GM18951 (cell line): ENCODE measurements around the gene ABCD3.
A peak's percentile ranks its signal among the peaks of the same experiment; 100 is the strongest.
"Not testable (repeated sequence)": the region's sequence is repeated elsewhere in the genome, so short reads cannot be mapped to it uniquely, and the experiment has no call there.

ENCODE experiments used
- POLR2A ChIP-seq: IDR thresholded peaks from 4 replicates; pipeline ENCODE4 v1.6.1; 2011; ENCODE audit warnings: mild to moderate bottlenecking; ENCODE audit not compliant: insufficient read length, insufficient read depth; ENCODE audit errors: extremely low read depth
- in situ Hi-C: fragments of 300-500 bp; cut with MboI; formaldehyde crosslinking; loops from one replicate; pipeline ENCODE4 v1.12.0; 2022; ENCODE audit warnings: low sequenced_read_pairs, mixed read lengths, inconsistent platforms; ENCODE audit not compliant: unreplicated experiment

Gene ABCD3

DNA sequence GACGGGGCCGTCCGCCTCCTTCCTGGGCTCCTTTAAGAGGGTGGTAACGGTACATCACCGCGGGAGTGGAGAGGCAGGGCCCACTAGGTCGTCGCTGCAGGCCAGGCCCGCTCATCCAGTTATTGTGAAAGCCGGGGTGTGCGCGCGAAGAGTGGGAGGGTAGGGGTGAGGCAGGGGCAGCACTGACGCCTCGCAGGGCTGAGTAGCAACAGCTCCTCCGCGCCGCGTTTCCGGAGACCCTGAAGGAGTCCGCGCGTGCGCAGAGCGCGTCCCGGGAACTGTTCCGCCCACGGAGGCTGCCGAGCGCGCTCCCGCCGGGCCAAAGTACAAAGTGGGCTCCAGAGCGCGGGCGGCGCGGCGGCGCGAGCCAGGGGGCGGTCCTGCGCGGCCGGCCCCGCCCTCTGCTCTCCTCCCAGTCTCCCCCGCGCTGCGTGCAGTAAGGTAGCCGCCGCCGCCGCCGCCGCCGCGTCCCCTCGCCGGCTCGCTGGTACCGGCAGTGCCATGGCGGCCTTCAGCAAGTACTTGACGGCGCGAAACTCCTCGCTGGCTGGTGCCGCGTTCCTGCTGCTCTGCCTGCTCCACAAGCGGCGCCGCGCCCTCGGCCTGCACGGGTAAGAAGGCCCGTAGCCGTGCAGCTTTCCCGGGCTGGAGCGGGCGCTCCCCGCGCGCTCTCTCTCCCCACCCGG lies at the start of gene ABCD3:
TSS of gene ABCD3 (plus strand) at position 412 of the 686 bp plus-strand sequence. CDS start at position 502, 90 bp downstream.
- TF ChIP-seq POLR2A: peak; percentile 93
- in situ Hi-C loops: no loop called here

DNA sequence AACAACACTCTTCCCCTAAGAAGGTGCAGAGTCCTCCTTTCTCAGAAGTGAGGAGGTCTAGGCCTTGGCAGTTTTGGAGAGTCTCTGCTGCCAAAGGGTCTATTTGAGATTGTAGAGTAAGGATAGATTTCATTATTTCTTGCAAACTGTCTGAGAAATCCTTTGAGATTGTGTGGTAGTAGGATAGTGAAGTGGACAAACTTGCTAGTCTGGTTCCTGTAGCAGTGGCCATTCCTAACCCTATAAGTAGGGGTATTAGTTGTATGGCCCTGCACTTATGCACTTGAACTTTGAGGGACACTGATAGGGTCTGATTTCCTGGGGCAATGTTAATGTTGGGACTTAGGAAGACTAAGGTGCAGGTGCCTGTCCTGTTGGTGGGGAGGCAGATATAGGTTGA lies 45.4 kb upstream of the ABCD3 start:
- in situ Hi-C loops: not testable (repeated sequence)

DNA sequence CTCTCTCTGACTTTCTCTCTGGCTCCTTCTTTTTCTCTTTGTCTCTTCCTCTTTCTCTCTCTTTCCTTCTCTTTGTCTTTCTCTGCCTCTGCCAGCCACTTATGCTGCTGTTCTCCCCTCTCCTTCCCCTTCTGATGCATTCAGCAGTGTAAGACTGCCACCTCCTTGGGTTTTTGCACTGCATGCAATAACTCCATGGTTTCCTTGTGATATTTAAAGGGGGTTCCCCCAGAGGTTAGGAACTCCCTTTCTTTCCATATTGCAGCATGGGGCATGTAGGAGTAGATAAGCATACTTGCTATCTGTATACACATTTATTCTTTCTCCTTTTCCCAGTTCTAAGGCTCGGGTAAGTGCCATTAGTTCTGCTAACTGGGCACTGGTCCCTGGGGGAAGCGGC lies 44.9 kb upstream of the ABCD3 start:
- in situ Hi-C loops: not testable (repeated sequence)

DNA sequence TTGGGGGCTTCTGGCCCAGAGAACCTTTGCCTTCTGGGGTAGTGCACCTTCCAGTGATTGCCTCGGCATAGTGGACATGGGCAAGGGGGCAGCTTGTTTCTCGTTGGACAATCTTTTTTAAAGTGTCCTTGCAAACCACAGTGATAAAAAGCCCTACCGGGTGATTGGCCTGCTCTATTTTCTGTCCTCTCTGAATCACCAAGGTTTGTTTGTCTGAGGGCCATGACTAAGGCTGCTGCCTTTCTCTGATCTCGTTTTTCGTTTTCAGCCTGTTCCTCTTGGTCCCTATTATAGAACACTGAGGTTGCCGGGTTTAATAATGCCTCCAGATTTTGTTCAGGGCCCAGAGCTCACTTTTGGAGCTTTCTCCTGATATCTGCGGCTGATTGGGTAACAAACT lies 42.5 kb upstream of the ABCD3 start:
- in situ Hi-C loops: not testable (repeated sequence)

GRCh38 chr1:94378493-94378892 lies 39.7 kb upstream of the ABCD3 start:
- in situ Hi-C loops: not testable (repeated sequence)

DNA sequence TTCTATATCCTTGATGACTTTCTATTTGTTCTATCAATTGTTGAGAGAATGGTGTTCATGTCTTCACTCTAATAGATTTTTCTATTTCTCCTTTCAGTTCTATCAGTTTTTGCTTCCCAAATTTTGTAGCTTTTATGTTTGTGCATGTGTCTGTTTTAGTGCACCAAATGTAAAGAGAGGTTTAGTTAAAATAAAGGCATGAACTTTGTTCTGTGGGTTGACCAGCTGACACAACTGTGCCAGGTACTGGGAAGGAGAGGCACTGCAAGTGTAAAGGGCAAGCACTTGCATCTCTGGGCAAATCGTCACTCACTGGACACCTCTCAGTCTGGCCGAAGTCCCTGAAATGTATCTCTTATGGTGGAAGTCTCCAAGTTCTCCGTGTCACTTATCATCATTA lies 38.6 kb upstream of the ABCD3 start:
- TF ChIP-seq POLR2A: no peak
- in situ Hi-C loops: no loop called here

DNA sequence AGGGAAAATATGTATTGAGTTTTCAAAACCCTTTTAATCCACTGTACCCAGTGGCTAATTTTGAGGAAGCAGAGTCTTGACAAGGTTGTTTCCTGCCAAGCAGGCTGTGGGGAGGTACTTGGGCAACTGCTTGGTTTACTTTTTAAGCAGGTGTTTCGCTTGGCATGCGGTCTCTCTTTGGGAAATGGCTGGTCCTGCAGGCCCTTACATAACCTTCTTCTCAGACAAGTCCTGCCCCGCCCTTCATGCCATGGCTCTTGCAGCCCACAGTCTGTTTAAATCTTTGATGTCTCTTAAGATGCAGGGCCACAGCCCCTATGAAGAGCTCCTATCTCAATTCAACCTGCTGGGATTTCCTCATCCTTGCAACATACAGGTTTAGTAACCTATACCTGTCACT lies 36.0 kb upstream of the ABCD3 start:
- in situ Hi-C loops: no loop called here
- TF ChIP-seq POLR2A: no peak

DNA sequence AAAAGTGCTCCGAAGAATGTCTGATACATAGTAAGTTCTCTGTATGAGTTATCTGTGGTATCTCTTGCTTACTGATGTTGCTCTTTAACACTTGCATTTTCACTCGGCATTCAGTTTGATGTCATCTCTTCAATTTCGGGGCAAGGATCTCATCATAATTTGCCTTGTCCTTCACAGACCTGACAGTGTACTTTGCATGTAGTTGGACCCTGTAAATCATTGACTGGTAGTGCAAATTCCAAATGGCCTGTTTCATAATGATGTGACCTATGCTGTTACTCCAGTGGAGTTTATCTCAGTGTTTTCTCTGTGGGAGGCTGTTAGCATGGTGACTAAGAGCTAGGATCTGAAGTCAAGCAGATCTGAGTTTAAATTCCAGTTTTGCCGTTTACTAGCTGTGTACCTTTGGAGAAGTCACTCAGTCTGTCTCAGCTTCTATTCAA lies 34.2 kb upstream of the ABCD3 start:
- no peak for TF ChIP-seq POLR2A
- in situ Hi-C loops: no loop called here

- no peak for TF ChIP-seq POLR2A
- in situ Hi-C loops: no loop called here
Observed at GRCh38 chr1:94384485-94385265, 33.5 kb upstream of the ABCD3 start.

DNA sequence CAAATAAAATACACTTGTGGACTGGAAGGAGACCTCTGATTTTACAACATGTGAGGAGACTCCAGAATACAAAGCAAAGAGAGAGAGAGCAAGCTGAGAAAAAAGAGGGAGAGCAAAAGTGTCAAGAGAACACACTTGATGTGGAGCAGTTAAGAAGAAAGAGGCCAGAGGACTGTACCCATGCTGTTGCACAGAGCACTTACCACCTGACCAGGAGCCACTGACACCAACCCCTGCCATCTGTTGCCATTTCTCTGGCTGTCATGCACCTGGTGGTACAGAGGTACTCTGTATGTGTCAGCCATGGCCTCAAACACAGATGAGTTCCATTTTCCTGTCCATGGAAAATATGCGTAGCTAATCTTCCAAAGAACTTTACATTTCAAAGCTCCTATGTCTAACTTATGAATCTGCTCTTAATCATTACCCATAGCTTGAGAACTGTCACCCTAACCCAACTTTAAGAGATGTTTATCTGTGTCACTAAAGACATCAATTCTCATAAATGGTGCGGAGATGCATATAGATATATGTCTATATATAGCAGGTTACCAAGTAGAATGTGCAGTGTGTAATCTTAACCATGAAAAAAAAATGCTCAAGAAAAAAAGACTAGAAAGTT lies 32.8 kb upstream of the ABCD3 start:
- in situ Hi-C loops: no loop called here
- TF ChIP-seq POLR2A: no peak

DNA sequence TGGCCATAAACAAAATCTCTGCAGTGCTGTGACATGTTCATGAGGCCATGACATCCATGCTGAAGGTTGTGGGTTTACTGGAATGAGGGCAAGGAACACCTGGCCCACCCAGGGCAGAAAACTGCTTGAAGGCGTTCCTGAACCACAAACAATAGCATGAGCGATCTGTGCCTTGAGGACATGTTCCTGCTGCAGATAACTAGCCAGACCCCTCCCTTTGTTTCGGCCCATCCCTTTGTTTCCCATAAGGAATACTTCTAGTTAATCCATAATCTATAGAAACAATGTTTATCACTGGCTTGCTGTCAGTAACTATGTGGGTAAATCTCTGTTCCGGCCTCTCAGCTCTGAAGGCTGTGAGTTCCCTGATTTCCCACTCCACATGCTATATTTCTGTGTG lies 28.9 kb upstream of the ABCD3 start:
- in situ Hi-C loops: no loop called here
- TF ChIP-seq POLR2A: no peak

DNA sequence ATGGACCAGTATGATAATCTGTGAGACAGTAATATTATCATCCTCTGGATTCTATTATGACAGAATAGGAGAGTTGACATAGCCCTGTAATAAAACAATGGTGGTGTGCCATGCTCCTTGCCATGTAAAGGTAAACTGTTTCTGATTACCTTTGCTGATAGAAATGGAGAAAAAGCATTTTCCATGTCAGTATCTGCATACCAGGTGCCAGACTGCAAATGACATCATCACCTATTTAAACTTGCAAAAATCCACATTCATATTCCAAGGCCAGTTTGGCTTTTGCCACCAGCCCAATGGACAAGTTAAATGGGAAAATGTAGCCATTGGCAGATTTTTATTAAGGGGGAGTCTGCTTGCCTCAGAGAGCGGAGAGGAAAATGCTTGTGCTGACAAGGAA lies 23.9 kb upstream of the ABCD3 start:
- TF ChIP-seq POLR2A: no peak
- in situ Hi-C loops: no loop called here

- no peak for TF ChIP-seq POLR2A
- in situ Hi-C loops: no loop called here
Observed at GRCh38 chr1:94395231-94395630, 23.0 kb upstream of the ABCD3 start.

DNA sequence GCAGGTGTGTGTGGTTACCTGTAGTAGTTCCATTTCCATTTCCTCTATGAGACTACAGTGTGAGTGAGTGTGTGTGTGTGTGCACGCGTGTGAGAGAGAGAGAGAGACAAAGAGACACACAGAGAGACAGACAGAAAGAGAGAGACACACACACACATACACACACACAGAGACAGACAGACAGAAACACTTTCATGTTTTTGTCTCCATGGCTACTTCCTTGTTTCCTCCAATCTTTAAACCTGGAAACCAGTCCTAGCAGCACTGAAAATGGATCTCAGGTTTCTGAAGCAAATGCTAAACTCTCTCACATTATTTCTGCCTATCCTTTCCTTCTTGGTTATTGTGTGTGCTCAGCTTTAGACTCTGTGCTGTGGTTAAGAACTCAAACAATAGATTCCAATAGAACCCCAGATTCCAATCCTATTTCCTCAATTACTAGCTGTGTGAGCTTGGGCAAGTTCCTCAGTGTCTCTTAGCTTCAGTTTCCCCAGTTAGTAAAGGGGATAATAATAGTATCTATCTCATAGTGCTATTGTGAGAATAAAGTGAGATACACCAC lies 22.4 kb upstream of the ABCD3 start:
- TF ChIP-seq POLR2A: no peak
- in situ Hi-C loops: no loop called here
